Esophagus squamous epithelium (tissue), 4 donors: ENCODE results near the gene AQP9.

Source experiments
- CTCF ChIP-seq, 6 experiments: fragments of 450-650 bp in 4 of 6; fragments of 200-600 bp in 2 of 6; sonication (generic) in 2 of 6; IDR thresholded peaks; one replicate each; pipeline ENCODE4 v1.5.1; 2016 to 2019; ENCODE audit warnings: antibody characterized with exemption in 6 of 6, mild to moderate bottlenecking in 4 of 6, moderate library complexity in 4 of 6
- POLR2A ChIP-seq, 4 donors: fragments of 450-650 bp; IDR thresholded peaks; one replicate each; pipeline ENCODE4 v1.6.1; 2017; ENCODE audit warnings: antibody characterized with exemption in 4 of 4, mild to moderate bottlenecking in 4 of 4, moderate library complexity in 3 of 4

GRCh38 chr15:58148120-58148519, 9.9 kb downstream of the AQP9 start:
- no peak for TF ChIP-seq CTCF (IDR thresholded peaks at IDR 0.05)
- TF ChIP-seq POLR2A (IDR thresholded peaks at IDR 0.05): no peak
